ENCODE measurements around the gene SORBS1. TPM values are rescaled to one million over a fixed set of nuclear protein-coding genes. Genes with fewer than 3 reads are reported as not detected.

SORBS1 gene
- total RNA-seq, 1 experiment from 2014 or later, result 0.56 TPM

DNA sequence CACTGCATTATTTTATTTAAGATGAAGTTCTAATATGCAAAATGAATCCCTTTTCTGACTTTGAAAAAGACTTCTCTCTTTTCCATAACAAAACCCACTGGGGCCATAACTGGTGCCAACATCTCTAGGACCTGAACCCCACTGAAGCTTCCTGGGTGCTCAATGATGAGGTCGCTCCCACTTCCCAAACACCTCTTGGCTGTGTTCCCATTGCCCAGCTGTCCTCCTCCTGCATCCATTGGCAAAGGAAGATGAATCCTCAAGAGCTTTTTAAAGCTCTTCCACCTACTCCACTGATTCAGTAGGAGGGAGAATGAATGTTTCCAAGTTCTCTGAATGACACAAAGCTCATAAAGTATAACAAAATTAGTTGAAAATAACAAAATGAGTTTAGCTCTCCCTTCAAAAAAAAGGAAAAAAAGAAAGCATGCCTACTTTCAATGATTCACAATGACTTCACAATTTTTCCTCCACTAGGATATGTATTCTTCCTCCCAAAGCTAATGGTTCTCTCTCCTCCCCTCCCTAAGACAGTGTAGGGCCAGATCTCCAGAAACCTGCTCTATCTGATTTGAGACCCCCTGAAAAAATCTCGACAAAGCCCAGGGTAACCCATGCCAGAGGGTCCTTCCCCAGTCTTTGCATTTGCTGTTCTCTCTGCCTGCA is 64.8 kb downstream of the SORBS1 start:
- ChIA-PET CTCF (no interaction called here), POLR2A (ENCODE audit: low non-redundant PET) (interaction anchor here (0.7 kb wide), 1 partner anchor 59 kb away, joined by 3 read pairs; no protein-coding TSS in a partner anchor)
- TF ChIP-seq, protein P1, sequence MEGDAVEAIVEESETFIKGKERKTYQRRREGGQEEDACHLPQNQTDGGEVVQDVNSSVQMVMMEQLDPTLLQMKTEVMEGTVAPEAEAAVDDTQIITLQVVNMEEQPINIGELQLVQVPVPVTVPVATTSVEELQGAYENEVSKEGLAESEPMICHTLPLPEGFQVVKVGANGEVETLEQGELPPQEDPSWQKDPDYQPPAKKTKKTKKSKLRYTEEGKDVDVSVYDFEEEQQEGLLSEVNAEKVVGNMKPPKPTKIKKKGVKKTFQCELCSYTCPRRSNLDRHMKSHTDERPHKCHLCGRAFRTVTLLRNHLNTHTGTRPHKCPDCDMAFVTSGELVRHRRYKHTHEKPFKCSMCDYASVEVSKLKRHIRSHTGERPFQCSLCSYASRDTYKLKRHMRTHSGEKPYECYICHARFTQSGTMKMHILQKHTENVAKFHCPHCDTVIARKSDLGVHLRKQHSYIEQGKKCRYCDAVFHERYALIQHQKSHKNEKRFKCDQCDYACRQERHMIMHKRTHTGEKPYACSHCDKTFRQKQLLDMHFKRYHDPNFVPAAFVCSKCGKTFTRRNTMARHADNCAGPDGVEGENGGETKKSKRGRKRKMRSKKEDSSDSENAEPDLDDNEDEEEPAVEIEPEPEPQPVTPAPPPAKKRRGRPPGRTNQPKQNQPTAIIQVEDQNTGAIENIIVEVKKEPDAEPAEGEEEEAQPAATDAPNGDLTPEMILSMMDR (conservative IDR thresholded peaks at IDR 0.05; ENCODE audit: low read depth, low read length), result no peak
- TF ChIP-seq EZH2 (IDR thresholded peaks at IDR 0.05; ENCODE audit: borderline replicate concordance, low read depth, low read length, poor library complexity, severe bottlenecking), result no peak
- H3K27ac ChIP-seq (ENCODE audit: low read depth, low read length, poor library complexity, severe bottlenecking), result no peak overlapping the region
- H3K4me1 ChIP-seq (ENCODE audit: insufficient read depth, low read length, poor library complexity, severe bottlenecking), result no peaks in the 10 kb centered on the region
- no peaks in the 10 kb centered on the region for H3K27me3 ChIP-seq (replicated peaks; ENCODE audit: insufficient read depth, low read depth, low read length, poor library complexity)
- no peaks in the 10 kb centered on the region for H3K9me3 ChIP-seq (ENCODE audit: low read depth, low read length, poor library complexity, severe bottlenecking)
- BruUV-seq (replicated peaks), result no TSS peak
- no peak for DNase-seq (ENCODE audit: low spot score)
- intact Hi-C loops (cut with micrococcal nuclease; ENCODE audit: unreplicated experiment), result no loop called here
- no peaks in the 10 kb centered on the region for H3K36me3 ChIP-seq (ENCODE audit: insufficient read depth, low read length, poor library complexity, severe bottlenecking)
- H3K4me3 ChIP-seq (ENCODE audit: low read depth, low read length, poor library complexity, severe bottlenecking), result no peak overlapping the region

DNA sequence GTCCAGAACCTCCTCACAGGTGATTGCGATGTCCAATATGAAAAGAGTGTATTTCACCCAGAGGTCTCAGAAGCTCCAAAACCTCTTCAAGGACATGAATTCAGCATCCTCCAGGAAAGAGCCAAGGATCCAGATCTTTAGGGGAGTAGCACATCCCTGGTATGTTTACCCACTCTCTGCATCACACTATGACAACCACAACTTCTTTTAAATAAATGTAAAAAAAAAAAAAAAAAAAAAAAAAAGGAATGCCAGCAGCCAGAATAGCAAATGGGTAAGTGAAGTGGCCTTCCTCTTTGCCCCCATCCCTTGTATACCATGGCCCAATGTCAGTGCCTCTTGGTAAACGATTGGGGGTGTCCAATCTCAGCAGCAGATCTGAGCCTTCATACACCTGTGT is 67.3 kb downstream of the SORBS1 start:
- intact Hi-C loops (cut with micrococcal nuclease; ENCODE audit: unreplicated experiment), result no loop called here
- Histone ChIP-seq H3K27me3 (replicated peaks; ENCODE audit: insufficient read depth, low read depth, low read length, poor library complexity) (peaks cover 3% of the 10 kb centered on the region), H3K36me3 (ENCODE audit: insufficient read depth, low read length, poor library complexity, severe bottlenecking) (no peaks in the 10 kb centered on the region), H3K27ac (ENCODE audit: low read depth, low read length, poor library complexity, severe bottlenecking) (no peak overlapping the region), H3K9me3 (ENCODE audit: low read depth, low read length, poor library complexity, severe bottlenecking) (no peaks in the 10 kb centered on the region), H3K4me1 (ENCODE audit: insufficient read depth, low read length, poor library complexity, severe bottlenecking) (no peaks in the 10 kb centered on the region), H3K4me3 (ENCODE audit: low read depth, low read length, poor library complexity, severe bottlenecking) (no peak overlapping the region)
- no TSS peak for BruUV-seq (replicated peaks)
- POLR2A ChIA-PET (ENCODE audit: low non-redundant PET), result no interaction called here
- CTCF ChIA-PET, result no interaction called here
- TF ChIP-seq, protein P1 (conservative IDR thresholded peaks at IDR 0.05; ENCODE audit: low read depth, low read length), result no peak
- no peak for TF ChIP-seq EZH2 (IDR thresholded peaks at IDR 0.05; ENCODE audit: borderline replicate concordance, low read depth, low read length, poor library complexity, severe bottlenecking)
- no peak for DNase-seq (ENCODE audit: low spot score)

DNA sequence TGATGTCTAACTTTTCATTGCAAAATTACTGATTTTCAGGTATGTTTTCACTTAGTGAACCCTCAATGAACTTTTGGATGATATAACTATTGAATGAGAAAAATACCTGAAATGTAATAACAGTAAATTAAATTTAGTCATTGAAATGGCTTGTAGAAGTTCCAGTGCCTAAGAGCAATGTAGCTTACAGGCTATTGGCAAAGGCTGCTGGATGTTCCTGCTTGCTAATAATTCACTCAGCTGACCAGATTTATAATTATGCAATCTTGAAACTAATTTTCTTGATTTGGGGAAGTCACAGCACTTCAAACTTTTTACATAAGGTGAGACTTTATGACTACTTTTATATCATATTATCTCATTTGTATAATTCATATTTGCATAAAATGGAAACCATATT is 73.2 kb downstream of the SORBS1 start:
- intact Hi-C loops (cut with micrococcal nuclease; ENCODE audit: unreplicated experiment), result no loop called here
- TF ChIP-seq EZH2 (IDR thresholded peaks at IDR 0.05; ENCODE audit: borderline replicate concordance, low read depth, low read length, poor library complexity, severe bottlenecking), result no peak
- TF ChIP-seq, protein P1 (conservative IDR thresholded peaks at IDR 0.05; ENCODE audit: low read depth, low read length), result no peak
- Histone ChIP-seq H3K9me3 (ENCODE audit: low read depth, low read length, poor library complexity, severe bottlenecking) (no peaks in the 10 kb centered on the region), H3K27ac (ENCODE audit: low read depth, low read length, poor library complexity, severe bottlenecking) (no peak overlapping the region), H3K27me3 (replicated peaks; ENCODE audit: insufficient read depth, low read depth, low read length, poor library complexity) (peaks cover 13% of the 10 kb centered on the region), H3K4me3 (ENCODE audit: low read depth, low read length, poor library complexity, severe bottlenecking) (no peak overlapping the region), H3K4me1 (ENCODE audit: insufficient read depth, low read length, poor library complexity, severe bottlenecking) (no peaks in the 10 kb centered on the region), H3K36me3 (ENCODE audit: insufficient read depth, low read length, poor library complexity, severe bottlenecking) (no peaks in the 10 kb centered on the region)
- DNase-seq (ENCODE audit: low spot score), result no peak
- POLR2A ChIA-PET (ENCODE audit: low non-redundant PET), result no interaction called here
- CTCF ChIA-PET, result no interaction called here
- BruUV-seq (replicated peaks), result no TSS peak

Measured in A673 (cell line).